ENCODE data around the gene ZDHHC24. TPM values are rescaled to one million over a fixed set of nuclear protein-coding genes. Genes with fewer than 3 reads are reported as not detected.

ZDHHC24 gene
- total RNA-seq, 1 donor from 2014 or later = 13.5 TPM

DNA sequence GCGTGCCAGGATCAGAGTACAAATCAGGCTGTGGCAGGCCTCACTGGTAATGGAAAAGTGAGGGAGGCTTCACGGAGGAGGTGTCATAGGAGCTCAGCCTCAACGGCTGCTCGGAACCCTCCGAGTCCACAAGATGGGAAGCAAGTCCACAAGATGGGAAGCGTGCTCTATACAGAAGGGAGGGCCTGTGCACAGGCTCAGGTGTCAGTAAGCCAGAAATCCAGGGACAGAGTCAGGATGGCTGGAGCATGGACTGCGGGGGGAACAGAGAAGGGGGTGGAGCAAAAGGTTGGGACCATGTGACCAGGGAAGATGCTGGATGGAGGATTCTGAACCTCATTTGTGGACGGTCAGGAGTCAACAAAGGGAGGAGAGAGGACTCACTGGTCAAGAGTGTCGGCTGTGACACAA, 69.0 kb downstream of the ZDHHC24 start:
- Histone ChIP-seq H3K4me1 (ENCODE audit: insufficient read depth, low read length) (peaks cover 11% of the 10 kb centered on the region), H3K4me2 (ENCODE audit: low read length) (no peak overlapping the region), H2AFZ (ENCODE audit: low read depth, low read length) (no peak overlapping the region), H3K9ac (ENCODE audit: low read length) (no peak overlapping the region), H3K9me3 (ENCODE audit: insufficient read depth, low read depth, low read length) (no peaks in the 10 kb centered on the region), H3K4me3 (ENCODE audit: insufficient read depth, low read depth, low read length) (no peak overlapping the region), H3K79me2 (ENCODE audit: insufficient read depth, low read length) (peaks cover 21% of the 10 kb centered on the region), H3K27me3 (ENCODE audit: insufficient read depth, low read length) (no peaks in the 10 kb centered on the region), H3K36me3 (ENCODE audit: insufficient read depth, low read length) (no peaks in the 10 kb centered on the region), H3K27ac (ENCODE audit: low read depth, low read length) (no peak overlapping the region), H4K20me1 (ENCODE audit: insufficient read depth, low read length) (peaks cover 17% of the 10 kb centered on the region)
- FAIRE-seq (no peak), DNase-seq (ENCODE audit: low read depth) (no peak)
- Mint-ChIP-seq H3K4me1 (ENCODE audit: low read depth, unreplicated experiment) (peaks cover 5% of the 10 kb centered on the region), H3K27me3 (ENCODE audit: low read depth, unreplicated experiment) (no peaks in the 10 kb centered on the region), H3K36me3 (ENCODE audit: low read depth, unreplicated experiment) (peaks cover 9% of the 10 kb centered on the region), H3K27ac (ENCODE audit: unreplicated experiment) (no peak overlapping the region), H3K4me3 (ENCODE audit: unreplicated experiment) (no peak overlapping the region), H3K9me3 (ENCODE audit: unreplicated experiment) (no peaks in the 10 kb centered on the region)
- no peak for TF ChIP-seq EZH2 (IDR thresholded peaks at IDR 0.05; ENCODE audit: insufficient read depth, low read length)
- TF ChIP-seq, protein P1, sequence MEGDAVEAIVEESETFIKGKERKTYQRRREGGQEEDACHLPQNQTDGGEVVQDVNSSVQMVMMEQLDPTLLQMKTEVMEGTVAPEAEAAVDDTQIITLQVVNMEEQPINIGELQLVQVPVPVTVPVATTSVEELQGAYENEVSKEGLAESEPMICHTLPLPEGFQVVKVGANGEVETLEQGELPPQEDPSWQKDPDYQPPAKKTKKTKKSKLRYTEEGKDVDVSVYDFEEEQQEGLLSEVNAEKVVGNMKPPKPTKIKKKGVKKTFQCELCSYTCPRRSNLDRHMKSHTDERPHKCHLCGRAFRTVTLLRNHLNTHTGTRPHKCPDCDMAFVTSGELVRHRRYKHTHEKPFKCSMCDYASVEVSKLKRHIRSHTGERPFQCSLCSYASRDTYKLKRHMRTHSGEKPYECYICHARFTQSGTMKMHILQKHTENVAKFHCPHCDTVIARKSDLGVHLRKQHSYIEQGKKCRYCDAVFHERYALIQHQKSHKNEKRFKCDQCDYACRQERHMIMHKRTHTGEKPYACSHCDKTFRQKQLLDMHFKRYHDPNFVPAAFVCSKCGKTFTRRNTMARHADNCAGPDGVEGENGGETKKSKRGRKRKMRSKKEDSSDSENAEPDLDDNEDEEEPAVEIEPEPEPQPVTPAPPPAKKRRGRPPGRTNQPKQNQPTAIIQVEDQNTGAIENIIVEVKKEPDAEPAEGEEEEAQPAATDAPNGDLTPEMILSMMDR (IDR thresholded peaks at IDR 0.05; ENCODE audit: insufficient read depth, low read depth, low read length) = no peak

DNA sequence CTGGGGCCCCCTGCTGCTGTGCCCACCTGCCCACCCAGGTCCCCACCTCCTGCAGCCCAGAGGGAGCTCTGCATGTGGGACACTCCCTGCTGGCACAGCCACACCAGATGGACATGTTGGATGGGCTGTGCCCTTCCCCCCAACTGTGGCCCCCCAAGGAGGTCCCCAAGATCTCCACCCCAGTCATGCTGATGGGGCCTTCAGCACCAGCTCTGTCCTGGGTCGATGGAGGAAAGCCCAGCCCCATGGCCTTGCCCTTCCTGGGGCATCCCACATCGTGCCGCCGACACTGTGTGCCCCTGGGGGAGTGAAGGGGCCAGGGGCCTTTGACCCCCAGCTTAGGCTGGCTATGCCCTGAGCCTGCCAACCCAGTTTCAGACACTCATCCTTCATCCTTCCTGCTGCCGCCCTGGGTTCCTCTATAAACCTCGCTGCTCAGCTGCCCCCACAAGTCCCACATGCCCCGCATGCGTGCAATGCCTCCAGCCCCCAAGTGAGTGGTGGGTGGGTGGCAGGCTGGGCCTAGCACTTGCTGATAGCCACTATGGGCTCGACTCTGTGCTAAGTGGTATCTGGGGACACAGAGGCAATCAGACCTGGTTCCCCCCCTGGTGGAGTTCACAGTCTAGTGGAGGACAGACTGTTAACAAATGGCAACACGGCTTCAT, 69.5 kb downstream of the ZDHHC24 start:
- Histone ChIP-seq H3K79me2 (ENCODE audit: insufficient read depth, low read length) (peaks cover 21% of the 10 kb centered on the region), H2AFZ (ENCODE audit: low read depth, low read length) (no peak overlapping the region), H3K27me3 (ENCODE audit: insufficient read depth, low read length) (no peaks in the 10 kb centered on the region), H4K20me1 (ENCODE audit: insufficient read depth, low read length) (peaks cover 17% of the 10 kb centered on the region), H3K27ac (ENCODE audit: low read depth, low read length) (no peak overlapping the region), H3K36me3 (ENCODE audit: insufficient read depth, low read length) (no peaks in the 10 kb centered on the region), H3K4me3 (ENCODE audit: insufficient read depth, low read depth, low read length) (no peak overlapping the region), H3K4me2 (ENCODE audit: low read length) (no peak overlapping the region), H3K9me3 (ENCODE audit: insufficient read depth, low read depth, low read length) (no peaks in the 10 kb centered on the region), H3K9ac (ENCODE audit: low read length) (no peak overlapping the region), H3K4me1 (ENCODE audit: insufficient read depth, low read length) (peaks cover 11% of the 10 kb centered on the region)
- no peak overlapping the region for H3K4me3 Mint-ChIP-seq (ENCODE audit: unreplicated experiment)
- no peaks in the 10 kb centered on the region for H3K9me3 Mint-ChIP-seq (ENCODE audit: unreplicated experiment)
- no peak for TF ChIP-seq EZH2 (IDR thresholded peaks at IDR 0.05; ENCODE audit: insufficient read depth, low read length)
- TF ChIP-seq, protein P1 (IDR thresholded peaks at IDR 0.05; ENCODE audit: insufficient read depth, low read depth, low read length) = no peak
- H3K27ac Mint-ChIP-seq (ENCODE audit: unreplicated experiment) = no peak overlapping the region
- no peaks in the 10 kb centered on the region for H3K27me3 Mint-ChIP-seq (ENCODE audit: low read depth, unreplicated experiment)
- H3K36me3 Mint-ChIP-seq (ENCODE audit: low read depth, unreplicated experiment) = peaks cover 10% of the 10 kb centered on the region
- H3K4me1 Mint-ChIP-seq (ENCODE audit: low read depth, unreplicated experiment) = peaks cover 4% of the 10 kb centered on the region
- DNase-seq (ENCODE audit: low read depth) (no peak), FAIRE-seq (no peak)
